HCT116 (cell line): ENCODE results near the gene ACSL6. TPM values are rescaled to one million over a fixed set of nuclear protein-coding genes. Genes with fewer than 3 reads are reported as not detected.

Source experiments
- ATAC-seq: fragments of 200-7000 bp; cut with Tn5 transposase; 2 replicates; pipeline ENCODE4 v1.9.1; 2020; ENCODE audit warnings: mild to moderate bottlenecking, moderate library complexity
- BruUV-seq: library from RNA; stranded (reverse); fragments of 400-500 nt; replicated peaks from 2 replicates; lab custom pipeline; 2021; lab: Mats Ljungman, UMichigan
- CTCF ChIA-PET: fragments of 300-600 bp; sonication (Branson Sonifier 250); formaldehyde crosslinking; loops from one replicate; lab custom pipeline; 2021; ENCODE audit warnings: antibody characterized with exemption; lab: Charles Lee
- POLR2A ChIA-PET: fragments of 300-600, 350-600 bp; sonication (Branson Sonifier 250); formaldehyde crosslinking; loops from one replicate; lab custom pipeline; 2021; ENCODE audit warnings: antibody characterized with exemption; lab: Charles Lee
- RAD21 ChIA-PET, 2 experiments: fragments of 300-600 bp; sonication (Branson Sonifier 250); formaldehyde crosslinking; loops; one replicate each; lab custom pipeline; 2023; ENCODE audit warnings: low total read pairs in 2 of 2; ENCODE audit not compliant: uncharacterized antibody in 2 of 2, unreplicated experiment in 2 of 2, low non-redundant PET in 1 of 2; lab: Charles Lee
- DNase-seq: peaks from one replicate; pipeline ENCODE4 v3.0.0-alpha.2; 2010; ENCODE audit warnings: low read depth, low spot score
- H2AFZ ChIP-seq: fragments of 200-600 bp; shearing (Covaris generic), sonication (generic); 2 replicates; pipeline ENCODE4 v1.6.1; 2017; ENCODE audit warnings: low read depth, mixed run types, mixed read lengths, antibody characterized with exemption, low read length; ENCODE audit not compliant: poor library complexity, severe bottlenecking
- H3K27ac ChIP-seq: 2 replicates; pipeline ENCODE4 v1.5.1; 2012; ENCODE audit warnings: low read depth, low read length
- H3K27me3 ChIP-seq: fragments of 200-600 bp; sonication (generic); 2 replicates; pipeline ENCODE4 v1.6.1; 2016; ENCODE audit warnings: mixed run types, low read length, mixed read lengths; ENCODE audit not compliant: insufficient read depth
- H3K36me3 ChIP-seq, 2 experiments: fragments of 200-500 bp in 1 of 2; fragments of 200-600 bp in 1 of 2; sonication (Bioruptor generic) in 1 of 2; sonication (generic) in 1 of 2; 2 replicates each; pipeline versions ENCODE4 v1.5.1 to v1.6.1; 2014 to 2016; ENCODE audit warnings: low read length in 2 of 2, inconsistent platforms in 1 of 2, mixed read lengths in 1 of 2, mixed run types in 1 of 2; ENCODE audit not compliant: insufficient read depth in 2 of 2, control insufficient read depth in 1 of 2
- H3K4me1 ChIP-seq, 2 experiments: fragments of 200-600 bp in 1 of 2; sonication (generic) in 1 of 2; 2 replicates each; pipeline versions ENCODE4 v1.5.1 to v1.6.1; 2012 to 2017; ENCODE audit warnings: low read length in 2 of 2, inconsistent platforms in 1 of 2, mild to moderate bottlenecking in 1 of 2, mixed read lengths in 1 of 2, mixed run types in 1 of 2, moderate library complexity in 1 of 2; ENCODE audit not compliant: insufficient read depth in 2 of 2, control insufficient read depth in 1 of 2
- H3K4me2 ChIP-seq: fragments of 200-600 bp; sonication (generic); 2 replicates; pipeline ENCODE4 v1.6.1; 2017; ENCODE audit warnings: mixed run types, low read length, mixed read lengths
- H3K4me3 ChIP-seq, 2 experiments: fragments of 200-600 bp in 1 of 2; sonication (generic) in 1 of 2; replicated peaks in 1 of 2; 2 replicates each; pipeline ENCODE4 v1.5.1; 2011 to 2016; ENCODE audit warnings: low read length in 2 of 2, control low read depth in 1 of 2, low read depth in 1 of 2, mild to moderate bottlenecking in 1 of 2, mixed read lengths in 1 of 2, mixed run types in 1 of 2
- H3K79me2 ChIP-seq: fragments of 200-600 bp; sonication (generic); 2 replicates; pipeline ENCODE4 v1.6.1; 2017; ENCODE audit warnings: mild to moderate bottlenecking, mixed run types, low read length, moderate library complexity, mixed read lengths; ENCODE audit not compliant: insufficient read depth
- H3K9ac ChIP-seq: fragments of 200-600 bp; sonication (generic); 2 replicates; pipeline ENCODE4 v1.6.1; 2016; ENCODE audit warnings: low read length, mixed read lengths
- H3K9me2 ChIP-seq: fragments of 200-600 bp; sonication (generic), shearing (Covaris generic); 2 replicates; pipeline ENCODE4 v1.6.1; 2017; ENCODE audit warnings: mixed run types, mild to moderate bottlenecking, moderate library complexity; ENCODE audit not compliant: insufficient read depth
- H3K9me3 ChIP-seq, 2 experiments: fragments of 200-500 bp in 1 of 2; fragments of 200-600 bp in 1 of 2; sonication (Bioruptor generic) in 1 of 2; sonication (generic) in 1 of 2; 2 replicates each; pipeline ENCODE4 v1.6.1; 2014 to 2017; ENCODE audit warnings: low read length in 2 of 2, mixed read lengths in 2 of 2, inconsistent platforms in 1 of 2, low read depth in 1 of 2, mild to moderate bottlenecking in 1 of 2, mixed run types in 1 of 2, moderate library complexity in 1 of 2; ENCODE audit not compliant: control insufficient read depth in 1 of 2, insufficient read depth in 1 of 2
- H4K20me1 ChIP-seq: fragments of 200-600 bp; sonication (generic), shearing (Covaris generic); 2 replicates; pipeline ENCODE4 v1.6.1; 2017; ENCODE audit warnings: mixed run types, mild to moderate bottlenecking, moderate library complexity; ENCODE audit not compliant: insufficient read depth
- CBX3 ChIP-seq: IDR thresholded peaks from 2 replicates; pipeline ENCODE4 v1.6.1; 2012; ENCODE audit warnings: low read depth
- EGR1 ChIP-seq: IDR thresholded peaks from 2 replicates; pipeline ENCODE4 v1.6.1; 2012; ENCODE audit warnings: low read depth
- ELF1 ChIP-seq: IDR thresholded peaks from 2 replicates; pipeline ENCODE4 v1.6.1; 2012; ENCODE audit warnings: low read depth, borderline replicate concordance
- EZH2phosphoT487 ChIP-seq: fragments of 200-600 bp; IDR thresholded peaks from 2 replicates; pipeline ENCODE4 v1.6.1; 2018; ENCODE audit warnings: antibody characterized with exemption, borderline replicate concordance
- FOSL1 ChIP-seq: IDR thresholded peaks from 2 replicates; pipeline ENCODE4 v1.6.1; 2012; ENCODE audit warnings: low read depth
- JUND ChIP-seq: IDR thresholded peaks from 2 replicates; pipeline ENCODE4 v1.6.1; 2012
- POLR2A ChIP-seq: IDR thresholded peaks from 2 replicates; pipeline ENCODE4 v1.7.0; 2011; ENCODE audit warnings: borderline replicate concordance; ENCODE audit not compliant: insufficient read depth, insufficient read length; ENCODE audit errors: extremely low read depth
- SP1 ChIP-seq: IDR thresholded peaks from 2 replicates; pipeline ENCODE4 v1.6.1; 2012; ENCODE audit warnings: low read depth
- SRF ChIP-seq: IDR thresholded peaks from 2 replicates; pipeline ENCODE4 v1.6.1; 2012; ENCODE audit warnings: low read depth
- TCF7L2 ChIP-seq: IDR thresholded peaks from 2 replicates; pipeline ENCODE4 v1.7.0; 2011; ENCODE audit warnings: borderline replicate concordance, inconsistent platforms; ENCODE audit not compliant: insufficient read depth, insufficient read length; ENCODE audit errors: extremely low read depth
- YY1 ChIP-seq: IDR thresholded peaks from 2 replicates; pipeline ENCODE4 v1.6.1; 2011; ENCODE audit warnings: low read length, low read depth, moderate library complexity, mild to moderate bottlenecking; ENCODE audit not compliant: insufficient replicate concordance; ENCODE audit errors: extremely low read depth
- ZNF274 ChIP-seq: fragments of 200-500 bp; sonication (Bioruptor generic); IDR thresholded peaks from 2 replicates; pipeline ENCODE4 v1.6.1; 2014; ENCODE audit warnings: mild to moderate bottlenecking, low read depth, low read length, inconsistent platforms
- intact Hi-C: fragments of 100-400 bp; cut with micrococcal nuclease; formaldehyde crosslinking; loops from 2 replicates; pipeline ENCODE4 v1.10.0; 2022
- total RNA-seq: library from RNA; stranded (reverse); gene quantifications from one replicate; pipeline ENCODE4 v1.2.1, GENCODE V29; 2021; ENCODE audit not compliant: unreplicated experiment
- TF ChIP-seq, protein P1 (sequence below): IDR thresholded peaks from 2 replicates; pipeline ENCODE4 v1.6.1; 2011; ENCODE audit warnings: mild to moderate bottlenecking, low read length, moderate library complexity; ENCODE audit not compliant: insufficient replicate concordance; ENCODE audit errors: extremely low read depth
- TF ChIP-seq, protein P2 (sequence below): IDR thresholded peaks from 2 replicates; pipeline ENCODE4 v1.6.1; 2012
- TF ChIP-seq, protein P3 (sequence below): IDR thresholded peaks from 2 replicates; pipeline ENCODE4 v1.6.1; 2012
- TF ChIP-seq, protein P4 (sequence below): IDR thresholded peaks from 2 replicates; pipeline ENCODE4 v1.6.1; 2012; ENCODE audit warnings: low read depth

ACSL6 gene
- total RNA-seq, 1 experiment from 2014 or later, result 2.3 TPM

DNA sequence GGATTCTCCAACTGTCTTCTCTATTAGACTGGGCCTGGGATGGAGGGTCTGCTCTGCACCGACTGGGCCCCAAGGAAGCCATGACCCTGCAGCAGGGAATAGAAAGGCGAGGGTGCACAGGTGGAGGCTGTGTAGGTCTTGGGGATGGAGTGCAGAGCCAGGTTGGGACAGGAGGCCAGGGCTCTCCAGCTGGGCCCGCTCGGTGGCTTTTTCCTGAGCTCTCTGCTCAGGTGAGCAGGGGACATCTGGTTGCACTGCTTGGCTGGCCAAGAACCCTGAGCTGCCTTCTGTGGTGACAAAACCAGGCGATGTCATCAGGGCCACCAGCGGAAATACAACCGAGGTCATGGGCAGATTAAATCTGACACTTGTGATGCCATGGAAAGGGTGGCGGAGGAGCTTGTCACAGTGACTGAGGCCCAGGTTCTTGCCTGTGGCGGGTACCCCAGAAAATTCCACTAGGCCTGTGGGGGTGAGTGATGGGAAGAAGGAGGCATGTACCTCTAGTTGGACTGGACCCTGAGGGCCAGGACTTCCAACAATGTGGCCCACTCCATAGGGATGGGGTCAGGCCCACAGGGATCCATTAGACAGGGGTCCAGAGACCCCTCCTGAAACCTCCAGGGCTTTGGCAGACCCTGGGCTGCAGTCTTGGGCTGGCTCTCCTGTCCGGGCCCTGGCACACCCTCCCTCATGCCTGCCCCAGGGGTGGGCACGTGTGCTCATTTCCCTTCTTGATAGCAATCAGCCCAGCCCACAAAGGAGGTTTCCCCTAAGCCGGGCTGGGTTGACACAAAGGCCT, 44.6 kb upstream of the ACSL6 start:
- Histone ChIP-seq H3K36me3 (no peaks in the 10 kb centered on the region), H3K4me1 (no peaks in the 10 kb centered on the region)
- TF ChIP-seq, protein P1, sequence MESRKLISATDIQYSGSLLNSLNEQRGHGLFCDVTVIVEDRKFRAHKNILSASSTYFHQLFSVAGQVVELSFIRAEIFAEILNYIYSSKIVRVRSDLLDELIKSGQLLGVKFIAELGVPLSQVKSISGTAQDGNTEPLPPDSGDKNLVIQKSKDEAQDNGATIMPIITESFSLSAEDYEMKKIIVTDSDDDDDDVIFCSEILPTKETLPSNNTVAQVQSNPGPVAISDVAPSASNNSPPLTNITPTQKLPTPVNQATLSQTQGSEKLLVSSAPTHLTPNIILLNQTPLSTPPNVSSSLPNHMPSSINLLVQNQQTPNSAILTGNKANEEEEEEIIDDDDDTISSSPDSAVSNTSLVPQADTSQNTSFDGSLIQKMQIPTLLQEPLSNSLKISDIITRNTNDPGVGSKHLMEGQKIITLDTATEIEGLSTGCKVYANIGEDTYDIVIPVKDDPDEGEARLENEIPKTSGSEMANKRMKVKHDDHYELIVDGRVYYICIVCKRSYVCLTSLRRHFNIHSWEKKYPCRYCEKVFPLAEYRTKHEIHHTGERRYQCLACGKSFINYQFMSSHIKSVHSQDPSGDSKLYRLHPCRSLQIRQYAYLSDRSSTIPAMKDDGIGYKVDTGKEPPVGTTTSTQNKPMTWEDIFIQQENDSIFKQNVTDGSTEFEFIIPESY, result no peak
- TF ChIP-seq ZNF274 (no peak), POLR2A (no peak), ELF1 (no peak), SP1 (no peak), SRF (no peak), EGR1 (no peak), CBX3 (no peak), YY1 (no peak), TCF7L2 (no peak), JUND (no peak), FOSL1 (no peak), EZH2phosphoT487 (no peak)
- TF ChIP-seq, protein P2, sequence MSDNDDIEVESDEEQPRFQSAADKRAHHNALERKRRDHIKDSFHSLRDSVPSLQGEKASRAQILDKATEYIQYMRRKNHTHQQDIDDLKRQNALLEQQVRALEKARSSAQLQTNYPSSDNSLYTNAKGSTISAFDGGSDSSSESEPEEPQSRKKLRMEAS, result no peak
- TF ChIP-seq, protein P3, sequence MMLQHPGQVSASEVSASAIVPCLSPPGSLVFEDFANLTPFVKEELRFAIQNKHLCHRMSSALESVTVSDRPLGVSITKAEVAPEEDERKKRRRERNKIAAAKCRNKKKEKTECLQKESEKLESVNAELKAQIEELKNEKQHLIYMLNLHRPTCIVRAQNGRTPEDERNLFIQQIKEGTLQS, result no peak
- TF ChIP-seq, protein P4, sequence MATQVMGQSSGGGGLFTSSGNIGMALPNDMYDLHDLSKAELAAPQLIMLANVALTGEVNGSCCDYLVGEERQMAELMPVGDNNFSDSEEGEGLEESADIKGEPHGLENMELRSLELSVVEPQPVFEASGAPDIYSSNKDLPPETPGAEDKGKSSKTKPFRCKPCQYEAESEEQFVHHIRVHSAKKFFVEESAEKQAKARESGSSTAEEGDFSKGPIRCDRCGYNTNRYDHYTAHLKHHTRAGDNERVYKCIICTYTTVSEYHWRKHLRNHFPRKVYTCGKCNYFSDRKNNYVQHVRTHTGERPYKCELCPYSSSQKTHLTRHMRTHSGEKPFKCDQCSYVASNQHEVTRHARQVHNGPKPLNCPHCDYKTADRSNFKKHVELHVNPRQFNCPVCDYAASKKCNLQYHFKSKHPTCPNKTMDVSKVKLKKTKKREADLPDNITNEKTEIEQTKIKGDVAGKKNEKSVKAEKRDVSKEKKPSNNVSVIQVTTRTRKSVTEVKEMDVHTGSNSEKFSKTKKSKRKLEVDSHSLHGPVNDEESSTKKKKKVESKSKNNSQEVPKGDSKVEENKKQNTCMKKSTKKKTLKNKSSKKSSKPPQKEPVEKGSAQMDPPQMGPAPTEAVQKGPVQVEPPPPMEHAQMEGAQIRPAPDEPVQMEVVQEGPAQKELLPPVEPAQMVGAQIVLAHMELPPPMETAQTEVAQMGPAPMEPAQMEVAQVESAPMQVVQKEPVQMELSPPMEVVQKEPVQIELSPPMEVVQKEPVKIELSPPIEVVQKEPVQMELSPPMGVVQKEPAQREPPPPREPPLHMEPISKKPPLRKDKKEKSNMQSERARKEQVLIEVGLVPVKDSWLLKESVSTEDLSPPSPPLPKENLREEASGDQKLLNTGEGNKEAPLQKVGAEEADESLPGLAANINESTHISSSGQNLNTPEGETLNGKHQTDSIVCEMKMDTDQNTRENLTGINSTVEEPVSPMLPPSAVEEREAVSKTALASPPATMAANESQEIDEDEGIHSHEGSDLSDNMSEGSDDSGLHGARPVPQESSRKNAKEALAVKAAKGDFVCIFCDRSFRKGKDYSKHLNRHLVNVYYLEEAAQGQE, result no peak
- TF ChIP-seq, all 23 proteins: peak for 0
- ChIA-PET CTCF (interaction anchor here (0.8 kb wide), 1 partner anchor 7 kb away, joined by 3 read pairs; no protein-coding TSS in a partner anchor), POLR2A (no interaction called here), RAD21 (no interaction called here)
- Histone ChIP-seq H3K79me2 (no peaks in the 10 kb centered on the region), H2AFZ (no peak overlapping the region), H3K27me3 (no peaks in the 10 kb centered on the region), H3K9me2 (no peaks in the 10 kb centered on the region), H3K4me3 (no peak overlapping the region), H4K20me1 (no peaks in the 10 kb centered on the region), H3K4me2 (no peak overlapping the region), H3K9ac (no peak overlapping the region), H3K27ac (no peak overlapping the region), H3K9me3 (no peaks in the 10 kb centered on the region)
- DNase-seq (no peak), ATAC-seq (no peak)
- no TSS peak for BruUV-seq
- intact Hi-C loops, result no loop called here
